ENCODE measurements around the gene RP2.
A peak's percentile ranks its signal among the peaks of the same experiment; 100 is the strongest.

RP2 gene

DNA sequence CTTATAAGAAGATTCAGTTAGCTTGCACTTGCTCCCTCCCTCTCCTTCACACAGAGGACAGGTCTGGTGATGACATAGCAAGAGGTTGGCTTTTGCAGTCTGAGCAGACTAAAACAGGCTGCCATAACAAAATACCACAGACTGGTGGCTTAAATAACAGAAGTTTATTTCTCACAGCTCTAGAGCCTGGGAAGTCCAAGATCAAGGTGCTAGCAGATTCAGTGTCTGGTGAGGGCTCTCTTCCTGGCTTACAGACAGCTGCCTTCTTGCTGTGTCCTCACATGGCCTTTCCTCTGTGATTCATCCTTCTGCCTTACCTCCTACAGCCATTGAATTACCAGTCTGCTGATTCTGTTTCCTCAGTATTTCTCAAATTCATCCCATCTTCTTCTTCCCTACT is 13.1 kb downstream of the RP2 start:
- DNase-seq, result no peak

- no peak for DNase-seq
Observed at GRCh38 chrX:46850771-46851170, 13.9 kb downstream of the RP2 start.

DNA sequence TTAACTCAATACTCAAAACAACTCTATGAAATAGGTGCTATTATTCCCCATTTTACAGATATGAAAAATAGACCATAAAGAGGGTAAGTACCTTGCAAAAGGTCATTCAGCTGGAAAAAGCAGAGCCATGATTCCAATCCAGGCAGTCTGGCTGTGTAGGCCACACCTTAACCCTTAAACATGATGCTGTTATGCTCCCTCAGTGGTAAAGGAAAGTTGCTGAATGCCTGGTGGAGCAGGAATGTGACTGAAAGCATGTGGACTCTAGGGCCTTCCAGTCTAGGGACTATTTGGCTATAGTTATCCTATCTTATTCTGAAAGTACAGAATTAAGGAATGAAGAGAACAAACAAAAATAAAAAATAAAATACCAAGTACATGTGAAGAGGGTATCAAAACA is 19.6 kb downstream of the RP2 start:
- no peak for DNase-seq

DNA sequence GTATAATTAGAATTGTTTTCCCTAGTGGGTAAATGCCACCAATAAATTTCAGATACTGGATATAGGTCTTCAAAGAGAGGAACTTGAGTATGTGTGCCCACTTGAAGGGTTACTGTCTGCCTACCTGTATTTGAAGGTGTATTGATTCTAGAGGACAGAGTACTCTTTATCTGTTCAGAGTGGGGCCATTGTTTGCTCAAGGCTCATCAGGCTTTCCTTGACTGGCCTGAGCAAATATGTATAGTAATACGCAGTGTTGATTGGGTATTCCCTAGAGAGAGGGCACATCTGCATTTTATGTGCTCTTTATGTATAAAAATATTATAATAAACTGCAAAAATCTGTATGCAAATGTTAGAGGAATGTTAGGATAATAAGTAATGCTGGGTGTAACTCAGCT is 23.7 kb downstream of the RP2 start:
- no peak for DNase-seq

- no peak for DNase-seq
Observed at GRCh38 chrX:46863072-46863471, 26.2 kb downstream of the RP2 start.

DNA sequence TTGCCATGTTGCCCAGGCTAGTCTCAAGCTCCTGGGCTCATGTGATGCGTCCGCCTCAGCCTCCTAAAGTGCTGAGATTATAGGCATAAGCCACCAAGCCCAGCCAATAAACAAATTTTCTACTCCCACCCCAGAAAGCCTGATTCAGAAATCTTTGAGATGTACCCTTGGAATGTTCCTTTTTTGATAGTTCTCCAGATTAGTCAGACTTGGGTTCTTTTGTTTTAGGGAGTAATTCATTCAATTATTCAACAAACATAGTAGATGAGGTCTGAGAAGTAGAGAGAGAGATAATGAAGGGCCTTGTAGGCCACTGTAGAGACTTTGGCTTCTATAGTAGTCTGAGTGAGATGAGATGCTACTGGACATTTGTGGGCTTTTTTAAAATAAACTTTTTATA is 27.8 kb downstream of the RP2 start:
- no peak for DNase-seq

DNA sequence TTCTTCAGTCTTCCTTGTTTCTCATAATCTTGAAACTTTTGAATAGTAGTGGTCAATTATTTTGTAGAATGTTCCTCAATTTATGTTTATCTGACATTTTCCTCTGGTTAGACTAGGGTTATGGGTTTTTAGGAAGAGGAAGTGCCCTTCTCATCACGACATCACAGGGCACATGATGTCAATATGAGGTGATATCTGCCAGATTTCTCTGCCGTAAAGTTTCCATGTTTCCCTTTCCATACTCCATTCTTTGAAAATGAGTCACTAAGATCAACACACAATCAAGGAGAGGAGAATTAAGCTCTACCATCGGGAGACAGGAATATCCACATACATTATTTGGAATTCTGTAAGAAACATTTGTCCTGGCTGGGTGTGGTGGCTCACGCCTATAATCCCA is 28.4 kb downstream of the RP2 start:
- no peak for DNase-seq

- DNase-seq, result no peak
Observed at GRCh38 chrX:46866726-46867125, 29.9 kb downstream of the RP2 start.

- DNase-seq, result no peak
Observed at GRCh38 chrX:46873746-46874145, 36.9 kb downstream of the RP2 start.

DNA sequence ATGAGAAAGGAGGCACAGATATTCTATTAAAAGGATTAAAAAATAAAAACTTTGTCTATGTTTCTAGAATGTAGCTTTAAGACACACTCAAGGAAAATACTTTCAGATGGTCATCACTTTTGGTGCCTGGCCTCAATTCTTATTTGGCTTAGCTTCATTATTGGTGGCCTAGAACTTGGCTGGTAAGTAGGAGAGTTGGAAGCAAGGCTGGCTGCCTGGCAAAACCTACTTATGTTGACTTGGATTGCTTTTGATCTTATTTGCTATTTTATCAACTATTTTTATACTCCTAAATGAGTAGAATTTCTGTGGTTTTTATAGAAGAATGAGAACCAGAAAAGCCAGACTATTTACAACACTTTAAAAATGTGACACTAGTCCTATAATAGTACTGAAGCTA is 40.1 kb downstream of the RP2 start:
- DNase-seq, result no peak

GRCh38 chrX:46882266-46882665 is 45.4 kb downstream of the RP2 start:
- no peak for DNase-seq

DNA sequence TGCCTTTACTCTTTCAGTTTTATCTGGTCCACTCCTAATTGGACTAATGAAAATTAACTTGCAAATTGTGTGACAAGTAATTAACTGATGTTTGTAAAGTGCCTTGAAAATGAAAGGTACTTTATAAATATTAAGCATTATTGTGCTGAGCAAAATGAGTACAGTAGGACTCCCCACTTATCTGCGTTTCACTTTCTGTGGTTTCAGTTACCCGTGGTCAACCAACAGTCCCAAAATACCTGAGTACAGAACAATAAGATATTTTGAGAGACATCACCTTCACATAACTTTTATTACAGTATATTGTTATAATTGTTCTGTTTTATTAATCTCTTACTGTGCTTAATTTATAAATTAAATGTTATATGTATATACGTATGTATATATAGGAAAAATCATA is 48.0 kb downstream of the RP2 start:
- DNase-seq, result no peak

DNA sequence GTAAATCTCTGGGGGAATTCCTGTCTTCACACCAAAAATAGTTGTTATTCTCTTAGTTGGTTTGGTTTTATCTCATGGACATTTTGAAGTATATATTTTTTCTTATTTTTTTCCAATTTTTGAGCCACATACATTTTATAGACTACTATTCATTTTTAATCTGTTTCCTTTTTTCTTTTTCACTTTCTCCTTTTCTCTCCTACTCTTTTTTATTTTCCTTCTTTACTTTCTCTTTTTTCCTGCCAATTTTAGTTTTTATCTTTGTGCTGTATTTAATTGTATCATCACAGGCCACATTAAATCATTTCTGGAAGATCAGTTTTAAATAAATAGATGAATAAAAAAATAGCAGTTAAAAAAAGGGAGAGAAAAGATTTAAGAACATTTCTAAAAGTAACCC is 61.4 kb downstream of the RP2 start:
- no peak for DNase-seq

- peak; percentile 53 to 57 for DNase-seq
Observed at GRCh38 chrX:46903458-46904242, 66.8 kb downstream of the RP2 start.

GRCh38 chrX:46904626-46905025 is 67.8 kb downstream of the RP2 start:
- DNase-seq, result no peak

DNA sequence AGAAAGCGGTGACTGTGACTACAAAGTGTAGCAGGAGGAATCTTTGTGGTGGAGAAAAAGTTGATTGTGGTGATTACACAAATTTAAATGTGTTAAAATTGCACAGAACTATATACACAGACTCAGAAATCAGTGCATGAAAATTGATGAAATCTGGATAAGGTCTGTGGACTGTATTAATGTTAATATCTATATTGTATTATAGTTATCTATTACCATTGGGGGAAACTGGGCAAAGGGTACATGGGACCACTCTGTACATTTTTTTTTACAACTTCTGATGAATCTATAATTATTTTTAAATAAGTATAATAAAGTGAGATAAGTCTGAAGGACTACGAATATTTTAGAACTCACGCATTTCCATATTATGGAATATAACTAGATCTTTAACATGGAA is 73.6 kb downstream of the RP2 start:
- no peak for DNase-seq

GRCh38 chrX:46912098-46912602 is 75.3 kb downstream of the RP2 start, which contains the start of gene JADE3:
Gene JADE3, plus strand, starts transcription at chrX:46912421. Its CDS starts 72,474 bp downstream, at chrX:46984895.
- peak; percentile 61 to 63 for DNase-seq

DNA sequence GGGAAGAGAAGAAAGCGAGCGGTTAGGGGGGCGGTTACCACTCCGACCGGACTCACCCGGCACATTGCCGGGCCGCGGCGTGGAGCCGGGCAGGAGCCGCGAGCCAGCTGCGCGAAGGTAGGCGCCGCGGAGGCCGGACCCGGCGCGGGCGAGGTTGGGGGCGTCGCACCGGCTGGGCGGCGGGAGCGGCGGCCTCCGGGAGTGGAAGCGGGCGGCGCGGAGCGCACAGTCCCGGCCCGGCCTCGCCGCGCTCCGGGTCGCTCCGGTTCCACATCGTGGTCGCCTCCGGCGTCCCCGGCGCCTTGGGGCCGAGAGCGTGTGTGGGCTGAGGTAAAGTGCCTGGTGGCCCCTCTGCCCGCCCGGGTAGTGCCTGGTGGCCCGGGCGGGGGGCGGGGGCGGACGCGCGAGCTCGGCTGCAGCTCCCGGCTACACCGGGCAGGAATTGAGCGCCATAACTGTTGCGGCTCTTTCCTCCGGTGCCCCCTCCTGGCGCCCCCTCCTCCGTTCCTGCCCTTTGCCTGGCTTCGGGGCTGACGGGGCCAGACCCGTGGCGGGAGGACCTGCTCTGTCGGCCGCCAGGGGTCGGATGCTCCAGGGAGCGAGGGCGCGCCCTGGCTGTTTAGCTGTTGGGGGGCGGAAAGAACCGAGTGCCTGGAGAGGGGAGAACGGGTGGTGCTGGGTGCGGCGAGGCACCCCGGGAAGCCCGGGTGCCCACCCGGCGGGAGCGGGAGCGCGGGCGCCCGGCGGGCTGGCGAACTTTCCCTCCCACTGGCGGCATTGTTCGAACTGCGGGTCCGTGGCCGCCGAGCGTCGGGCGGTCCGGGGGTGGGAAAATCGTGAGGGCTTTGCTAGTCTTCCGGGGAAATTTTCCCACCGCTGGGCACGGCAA is 76.0 kb downstream of the RP2 start:
- peak; percentile 35 to 37 for DNase-seq

GRCh38 chrX:46913667-46914066 is 76.8 kb downstream of the RP2 start:
- no peak for DNase-seq

DNA sequence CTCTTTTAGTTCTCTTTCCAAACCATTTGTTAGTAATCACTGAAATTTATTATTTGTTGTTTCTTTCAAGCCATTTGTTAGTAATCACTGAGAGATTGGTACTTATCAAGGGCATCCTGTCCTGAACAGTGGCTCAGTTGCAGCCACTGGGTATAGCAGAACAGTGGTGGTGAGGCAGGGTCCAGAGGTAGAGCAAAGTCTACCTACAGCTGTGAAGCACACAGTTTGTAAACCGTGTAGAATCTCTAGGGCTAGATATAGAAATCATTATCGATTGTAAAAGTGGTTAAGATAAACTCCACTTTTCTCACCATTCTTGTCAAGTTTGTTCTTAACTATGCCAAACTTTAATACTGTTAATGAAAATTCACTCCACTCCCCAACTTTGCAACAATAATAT is 79.4 kb downstream of the RP2 start:
- DNase-seq, result no peak

GRCh38 chrX:46917622-46918021 is 80.8 kb downstream of the RP2 start:
- no peak for DNase-seq

DNA sequence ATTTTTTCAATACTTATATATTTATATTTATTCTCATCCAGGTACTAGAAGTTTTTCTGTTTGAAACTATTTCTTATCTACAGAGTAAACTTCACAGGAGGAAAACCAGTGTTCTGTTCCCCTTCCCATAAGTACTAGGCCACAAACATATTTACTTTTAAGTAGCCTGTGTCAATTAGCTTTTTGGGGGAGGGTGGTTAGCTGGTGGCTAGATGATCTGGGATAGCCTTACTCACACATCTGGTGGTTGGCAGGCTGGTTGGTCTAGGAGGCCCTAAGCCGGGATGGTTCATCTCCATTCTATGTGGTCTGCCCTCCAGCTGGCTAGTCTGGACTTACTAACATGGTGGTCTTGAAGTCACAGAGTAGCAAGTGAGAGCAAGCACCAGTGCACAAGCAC is 81.6 kb downstream of the RP2 start:
- DNase-seq, result no peak

DNA sequence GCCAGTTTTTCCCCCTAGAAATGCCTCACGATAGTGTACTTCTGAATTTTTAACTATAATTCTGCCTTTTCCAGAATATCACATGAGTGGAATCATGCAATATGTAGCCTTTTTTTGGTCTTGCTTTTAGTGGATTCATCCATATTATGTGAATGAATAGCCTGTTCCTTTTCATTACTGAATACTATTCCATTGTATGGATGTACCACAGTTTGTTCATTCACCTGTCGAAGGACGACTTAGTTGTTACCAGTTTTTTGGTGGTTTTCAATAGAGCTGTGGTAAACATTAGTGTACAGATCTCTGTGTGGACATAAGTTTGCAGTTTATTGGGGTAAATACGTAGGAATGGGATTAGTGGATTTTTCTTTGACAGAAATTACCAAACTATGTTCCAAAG is 83.4 kb downstream of the RP2 start:
- DNase-seq, result no peak

DNA sequence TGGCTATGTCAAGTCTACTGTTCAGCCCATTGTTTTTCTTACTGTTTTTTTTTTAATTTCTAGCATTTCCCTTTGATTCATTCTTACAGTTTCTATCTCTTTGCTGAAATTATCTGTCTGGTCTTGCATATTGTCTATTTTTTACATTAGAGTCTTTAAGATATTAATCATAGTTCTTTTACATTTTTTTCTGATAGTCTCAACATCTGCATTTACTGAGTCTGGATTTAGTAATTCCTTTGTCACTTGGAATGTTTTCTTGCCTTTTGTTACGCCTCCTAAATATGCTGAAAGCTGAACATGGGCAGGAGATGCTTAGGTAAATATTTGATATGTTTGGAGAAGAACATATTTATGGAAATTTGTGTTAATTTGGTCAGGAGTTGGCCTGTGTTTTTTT is 85.8 kb downstream of the RP2 start:
- no peak for DNase-seq

Measured in Kasumi-1 (cell line).